Measurements from ENCODE around the gene ING1.

DNA sequence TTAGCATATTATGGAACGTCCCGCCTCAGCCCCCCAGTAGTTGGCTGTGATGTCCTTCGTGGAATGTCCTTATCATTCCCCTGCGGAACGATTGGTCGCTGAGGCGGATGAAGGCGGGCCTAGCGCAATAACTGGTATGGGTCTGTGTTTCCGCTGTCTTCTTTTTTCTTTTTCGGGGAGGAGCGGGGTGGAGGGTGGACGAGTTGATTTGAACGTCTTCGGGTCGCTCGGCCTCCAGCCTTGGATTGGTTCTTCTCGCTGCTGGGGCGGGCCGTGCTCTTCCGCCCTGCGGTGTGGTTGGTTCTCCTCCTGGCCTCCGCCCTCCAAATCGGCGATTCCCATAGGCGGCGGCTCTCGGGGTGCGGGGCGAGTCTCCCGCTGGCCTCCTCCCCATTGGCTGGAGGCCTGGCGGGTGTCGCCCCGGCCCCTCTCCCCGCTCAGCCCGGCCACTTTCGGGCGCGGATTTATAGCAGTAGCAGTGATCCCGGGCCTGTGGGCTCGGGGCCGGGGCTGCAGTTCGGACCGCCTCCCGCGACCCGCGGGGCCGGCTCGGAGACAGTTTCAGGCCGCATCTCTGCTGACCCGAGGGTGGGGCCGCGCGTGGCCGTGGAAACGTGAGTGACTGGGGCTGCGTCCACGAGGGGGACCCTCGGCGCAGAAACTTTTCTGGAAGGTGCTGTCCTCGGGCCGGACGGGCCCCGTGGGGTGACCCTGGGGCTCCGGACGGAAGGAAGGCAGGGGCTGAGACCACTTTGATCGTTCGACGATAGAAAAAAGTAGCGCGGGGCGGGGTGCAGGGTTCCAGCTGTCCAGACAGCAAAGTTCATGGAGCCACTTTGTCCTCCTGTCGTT is 2.1 kb downstream of the ING1 start:
- TF ChIP-seq SUZ12 (IDR thresholded peaks at IDR 0.05; ENCODE audit: extremely low read depth, insufficient read depth, insufficient read length) (no peak), ZNF274 (IDR thresholded peaks at IDR 0.05; ENCODE audit: low read depth, low read length) (no peak)

Measured in NT2/D1 (cell line).